Inferior parietal cortex (tissue), 1 donor: ENCODE measurements around the gene PINK1.
"Not testable (repeated sequence)": the region's sequence is repeated elsewhere in the genome, so short reads cannot be mapped to it uniquely, and the experiment has no call there.

Experiments
- DNase-seq: peaks from one replicate; pipeline ENCODE4 v3.0.0-alpha.2; 2016; ENCODE audit errors: extremely low spot score

PINK1 gene

GRCh38 chr1:20644416-20644815, 11.2 kb downstream of the PINK1 start:
- no peak for DNase-seq

GRCh38 chr1:20645414-20645813, 12.2 kb downstream of the PINK1 start:
- DNase-seq: no peak

GRCh38 chr1:20648438-20648837, 15.2 kb downstream of the PINK1 start:
- DNase-seq: no peak

- no peak for DNase-seq
Measured at GRCh38 chr1:20648946-20649345, 15.7 kb downstream of the PINK1 start.

- DNase-seq: no peak
Measured at GRCh38 chr1:20652300-20652699, 19.0 kb downstream of the PINK1 start.

- DNase-seq: no peak
Measured at GRCh38 chr1:20654104-20654690, 20.9 kb downstream of the PINK1 start.

GRCh38 chr1:20657024-20657423, 23.8 kb downstream of the PINK1 start:
- no peak for DNase-seq

- no peak for DNase-seq
Measured at GRCh38 chr1:20658166-20658915, 25.1 kb downstream of the PINK1 start.

- no peak for DNase-seq
Measured at GRCh38 chr1:20660363-20660762, 27.1 kb downstream of the PINK1 start.

- no peak for DNase-seq
Measured at GRCh38 chr1:20660847-20661206, 27.6 kb downstream of the PINK1 start.

GRCh38 chr1:20661207-20662109, 28.2 kb downstream of the PINK1 start, which contains the start of gene DDOST:
Gene DDOST, minus strand, starts transcription at chr1:20661369. Its CDS starts 19 bp downstream, at chr1:20661350.
- peak; percentile 99 for DNase-seq

GRCh38 chr1:20662110-20662475, 28.8 kb downstream of the PINK1 start:
- DNase-seq: no peak

GRCh38 chr1:20663365-20663764, 30.1 kb downstream of the PINK1 start:
- DNase-seq: no peak

GRCh38 chr1:20663969-20664715, 30.9 kb downstream of the PINK1 start:
- DNase-seq: no peak

- DNase-seq: no peak
Measured at GRCh38 chr1:20665726-20666125, 32.5 kb downstream of the PINK1 start.

GRCh38 chr1:20666146-20666545, 32.9 kb downstream of the PINK1 start:
- DNase-seq: no peak

- no peak for DNase-seq
Measured at GRCh38 chr1:20666804-20667203, 33.5 kb downstream of the PINK1 start.

- DNase-seq: no peak
Measured at GRCh38 chr1:20668581-20668980, 35.3 kb downstream of the PINK1 start.

GRCh38 chr1:20670936-20671335, 37.7 kb downstream of the PINK1 start:
- no peak for DNase-seq

GRCh38 chr1:20672265-20672632, 39.0 kb downstream of the PINK1 start:
- DNase-seq: no peak

GRCh38 chr1:20673626-20674025, 40.4 kb downstream of the PINK1 start:
- not testable (repeated sequence) for DNase-seq

- DNase-seq: no peak
Measured at GRCh38 chr1:20678599-20678998, 45.3 kb downstream of the PINK1 start.
